ENCODE data around the gene GDPD4.
"Not testable (repeated sequence)": the region's sequence is repeated elsewhere in the genome, so short reads cannot be mapped to it uniquely, and the experiment has no call there.

GDPD4 gene

DNA sequence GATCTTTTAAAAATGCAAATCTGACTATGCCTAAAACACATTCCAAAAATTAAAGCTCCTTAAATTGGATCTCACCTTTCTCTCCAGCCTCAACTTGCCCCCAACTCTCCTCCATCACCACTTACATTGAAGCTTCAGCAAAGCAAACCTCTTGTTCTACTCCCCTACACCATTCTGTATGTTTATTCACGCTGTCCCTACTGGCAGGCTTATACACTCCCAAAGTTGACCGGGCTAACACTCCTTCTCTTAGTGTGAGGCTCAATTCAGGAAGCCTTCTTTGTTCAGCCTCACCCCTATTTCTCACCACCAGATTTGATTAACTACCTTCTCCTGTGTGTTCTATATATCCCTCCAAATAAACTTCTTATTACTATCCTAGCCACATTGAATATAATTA, 1.8 kb upstream of the GDPD4 start:
- in situ Hi-C loops (cut with HindIII; ENCODE audit: low sequenced_read_pairs), result no loop called here
- DNase-seq (ENCODE audit: low read depth, low spot score), result no peak
- no peak overlapping the region for H3K4me3 ChIP-seq (ENCODE audit: low read depth, low read length)
- TF ChIP-seq, protein P1, sequence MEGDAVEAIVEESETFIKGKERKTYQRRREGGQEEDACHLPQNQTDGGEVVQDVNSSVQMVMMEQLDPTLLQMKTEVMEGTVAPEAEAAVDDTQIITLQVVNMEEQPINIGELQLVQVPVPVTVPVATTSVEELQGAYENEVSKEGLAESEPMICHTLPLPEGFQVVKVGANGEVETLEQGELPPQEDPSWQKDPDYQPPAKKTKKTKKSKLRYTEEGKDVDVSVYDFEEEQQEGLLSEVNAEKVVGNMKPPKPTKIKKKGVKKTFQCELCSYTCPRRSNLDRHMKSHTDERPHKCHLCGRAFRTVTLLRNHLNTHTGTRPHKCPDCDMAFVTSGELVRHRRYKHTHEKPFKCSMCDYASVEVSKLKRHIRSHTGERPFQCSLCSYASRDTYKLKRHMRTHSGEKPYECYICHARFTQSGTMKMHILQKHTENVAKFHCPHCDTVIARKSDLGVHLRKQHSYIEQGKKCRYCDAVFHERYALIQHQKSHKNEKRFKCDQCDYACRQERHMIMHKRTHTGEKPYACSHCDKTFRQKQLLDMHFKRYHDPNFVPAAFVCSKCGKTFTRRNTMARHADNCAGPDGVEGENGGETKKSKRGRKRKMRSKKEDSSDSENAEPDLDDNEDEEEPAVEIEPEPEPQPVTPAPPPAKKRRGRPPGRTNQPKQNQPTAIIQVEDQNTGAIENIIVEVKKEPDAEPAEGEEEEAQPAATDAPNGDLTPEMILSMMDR (IDR thresholded peaks at IDR 0.05; ENCODE audit: low read depth, low read length), result no peak

DNA sequence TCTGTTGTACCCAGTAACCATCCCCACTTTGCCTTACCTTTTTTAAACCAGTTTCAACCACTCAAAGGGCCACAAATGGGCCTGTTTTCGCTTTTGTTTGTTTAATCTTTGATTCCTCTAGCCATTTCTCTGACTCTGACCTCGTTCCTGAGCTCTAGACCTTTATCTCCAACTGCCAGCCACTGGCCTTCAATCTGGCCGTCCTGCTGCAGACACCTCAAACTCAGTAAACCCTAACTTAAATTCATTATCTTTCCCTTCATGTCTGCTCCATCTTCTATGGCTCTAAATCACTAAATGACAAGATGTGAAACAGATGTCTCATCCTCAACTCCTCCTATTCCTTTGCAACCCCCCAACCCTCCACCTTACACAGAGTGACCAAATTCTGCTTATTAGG, 1.3 kb upstream of the GDPD4 start:
- DNase-seq (ENCODE audit: low read depth, low spot score), result no peak
- no peak overlapping the region for H3K4me3 ChIP-seq (ENCODE audit: low read depth, low read length)
- in situ Hi-C loops (cut with HindIII; ENCODE audit: low sequenced_read_pairs), result no loop called here
- TF ChIP-seq, protein P1 (IDR thresholded peaks at IDR 0.05; ENCODE audit: low read depth, low read length), result no peak

DNA sequence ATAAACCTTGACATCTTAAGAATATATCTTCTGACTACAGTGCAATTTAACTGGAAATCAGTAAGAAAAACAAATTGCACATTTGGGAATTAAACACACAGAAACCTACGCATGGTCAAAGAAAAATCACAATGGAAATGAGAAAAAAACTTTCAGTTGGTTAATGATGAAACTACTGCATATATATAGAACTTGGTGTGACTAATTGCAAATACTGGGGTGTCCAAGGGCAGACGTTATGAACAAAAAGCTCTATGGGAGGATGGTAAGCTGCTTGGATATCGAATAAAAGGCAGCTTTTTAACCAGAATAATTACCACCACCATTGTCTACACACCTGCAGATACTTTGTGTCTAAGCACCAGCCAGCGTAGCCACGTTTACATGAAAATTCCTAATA, 791 bp downstream of the GDPD4 start:
- H3K4me3 ChIP-seq (ENCODE audit: low read depth, low read length), result no peak overlapping the region
- DNase-seq (ENCODE audit: low read depth, low spot score), result no peak
- TF ChIP-seq, protein P1 (IDR thresholded peaks at IDR 0.05; ENCODE audit: low read depth, low read length), result no peak
- in situ Hi-C loops (cut with HindIII; ENCODE audit: low sequenced_read_pairs), result no loop called here

- in situ Hi-C loops (cut with HindIII; ENCODE audit: low sequenced_read_pairs); H3K4me3 ChIP-seq (ENCODE audit: low read depth, low read length); DNase-seq (ENCODE audit: low read depth, low spot score): not testable (repeated sequence)
These were observed 1.5 kb downstream of the GDPD4 start for GRCh38 chr11:77300028-77300427.

- TF ChIP-seq, protein P1 (IDR thresholded peaks at IDR 0.05; ENCODE audit: low read depth, low read length), result no peak
- H3K4me3 ChIP-seq (ENCODE audit: low read depth, low read length), result no peak overlapping the region
- no peak for DNase-seq (ENCODE audit: low read depth, low spot score)
- in situ Hi-C loops (cut with HindIII; ENCODE audit: low sequenced_read_pairs), result no loop called here
These were observed 1.9 kb downstream of the GDPD4 start for GRCh38 chr11:77299528-77299993.

DNA sequence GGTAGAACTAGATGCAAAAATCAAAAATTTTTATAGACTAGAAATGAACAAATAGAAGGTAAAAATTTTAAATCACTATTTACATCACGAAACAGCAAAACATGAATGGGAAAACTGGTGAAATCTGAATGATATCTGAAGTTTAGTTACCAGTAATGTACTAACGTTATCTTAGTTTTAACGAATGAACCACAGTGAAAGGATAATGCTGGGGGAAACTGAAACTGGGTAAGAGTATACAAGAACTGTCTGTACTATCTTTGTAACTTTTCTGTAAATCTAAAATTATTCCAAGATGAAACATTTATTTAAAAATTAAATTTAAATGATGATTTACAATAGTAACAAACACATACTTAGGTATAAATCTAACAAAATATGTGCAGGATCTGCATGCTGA, 7.4 kb downstream of the GDPD4 start:
- DNase-seq (ENCODE audit: low read depth, low spot score), result no peak
- H3K4me3 ChIP-seq (ENCODE audit: low read depth, low read length), result no peak overlapping the region
- in situ Hi-C loops (cut with HindIII; ENCODE audit: low sequenced_read_pairs), result no loop called here
- TF ChIP-seq, protein P1 (IDR thresholded peaks at IDR 0.05; ENCODE audit: low read depth, low read length), result no peak

DNA sequence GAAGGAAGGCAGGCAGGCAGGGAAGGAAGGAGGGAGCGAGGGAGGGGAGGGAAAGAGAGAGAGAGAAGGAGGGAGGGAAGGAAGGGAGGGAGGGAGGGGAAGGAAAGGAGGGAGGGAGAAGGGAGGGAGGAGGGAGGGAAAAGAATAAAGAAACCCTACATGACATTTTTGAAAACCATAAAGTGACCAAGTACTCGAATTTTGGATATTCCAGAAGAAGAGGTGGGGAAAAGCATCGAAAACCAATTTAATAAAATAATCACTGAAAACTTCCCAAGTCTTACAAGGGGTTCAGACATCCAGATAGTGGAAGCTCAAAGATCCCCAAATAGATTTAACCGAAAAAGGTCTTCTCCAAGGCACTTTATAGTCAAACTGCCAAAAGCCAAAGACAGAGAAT, 11.7 kb downstream of the GDPD4 start:
- DNase-seq (ENCODE audit: low read depth, low spot score), result no peak
- TF ChIP-seq, protein P1 (IDR thresholded peaks at IDR 0.05; ENCODE audit: low read depth, low read length), result no peak

More for the DNA sequence above, 11.7 kb downstream of the GDPD4 start:
- no peak overlapping the region for H3K4me3 ChIP-seq (ENCODE audit: low read depth, low read length)
- in situ Hi-C loops (cut with HindIII; ENCODE audit: low sequenced_read_pairs), result no loop called here

All from astrocyte of the spinal cord (primary cell).